OCI-LY3 (cell line): ENCODE data around the gene UBXN10.

Source experiments
- EZH2phosphoT487 ChIP-seq: fragments of 200-600 bp; shearing (Covaris generic); IDR thresholded peaks from 2 replicates; pipeline ENCODE4 v1.6.1; 2018; ENCODE audit warnings: antibody characterized with exemption, mixed run types, low read depth
- TF ChIP-seq, protein P1 (sequence below): fragments of 200-600, 300-600 bp; sonication (generic); IDR thresholded peaks from 2 replicates; pipeline ENCODE4 v1.5.1; 2014; ENCODE audit warnings: antibody characterized with exemption, low read length, low read depth

DNA sequence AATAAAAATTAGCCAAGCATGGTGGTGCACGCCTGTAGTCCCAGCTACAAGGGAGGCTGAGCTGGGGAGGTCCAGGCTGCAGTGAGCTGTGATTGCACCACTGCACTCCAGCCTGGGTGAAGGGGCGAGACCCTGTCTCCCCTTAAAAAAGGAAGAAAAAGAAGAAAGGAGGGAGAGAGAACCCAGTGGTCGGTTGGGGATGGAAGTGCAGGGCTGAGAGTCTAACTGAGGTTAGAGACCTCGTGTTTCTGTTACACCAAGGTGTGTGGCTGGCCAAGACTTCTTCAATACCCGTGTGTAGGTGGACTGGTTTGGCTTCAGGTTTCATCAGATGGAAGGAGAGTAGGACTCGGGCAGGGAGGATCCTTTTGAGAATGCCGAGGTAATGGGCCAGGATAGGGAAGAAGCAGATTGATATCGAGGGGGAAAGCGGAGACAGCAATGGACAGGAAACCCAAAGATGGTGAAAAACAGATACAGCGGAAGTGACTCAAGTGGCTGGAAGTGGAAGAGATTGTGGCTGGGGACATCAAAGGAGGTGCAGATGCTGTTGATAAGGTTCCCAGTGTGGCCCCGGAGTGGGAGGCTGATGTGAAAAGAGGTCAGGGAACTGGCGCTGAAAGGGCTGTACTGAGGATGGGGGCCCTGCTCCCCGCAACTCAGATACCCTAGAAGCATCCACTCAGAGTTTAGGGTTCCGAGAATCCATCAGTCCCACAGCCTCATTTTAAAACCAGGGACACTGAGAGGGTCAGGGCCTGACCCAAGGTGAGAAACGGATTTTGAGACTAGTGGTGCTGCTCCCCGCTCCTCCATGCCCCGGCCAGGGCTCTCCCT is 681 bp upstream of the UBXN10 start:
- TF ChIP-seq, protein P1, sequence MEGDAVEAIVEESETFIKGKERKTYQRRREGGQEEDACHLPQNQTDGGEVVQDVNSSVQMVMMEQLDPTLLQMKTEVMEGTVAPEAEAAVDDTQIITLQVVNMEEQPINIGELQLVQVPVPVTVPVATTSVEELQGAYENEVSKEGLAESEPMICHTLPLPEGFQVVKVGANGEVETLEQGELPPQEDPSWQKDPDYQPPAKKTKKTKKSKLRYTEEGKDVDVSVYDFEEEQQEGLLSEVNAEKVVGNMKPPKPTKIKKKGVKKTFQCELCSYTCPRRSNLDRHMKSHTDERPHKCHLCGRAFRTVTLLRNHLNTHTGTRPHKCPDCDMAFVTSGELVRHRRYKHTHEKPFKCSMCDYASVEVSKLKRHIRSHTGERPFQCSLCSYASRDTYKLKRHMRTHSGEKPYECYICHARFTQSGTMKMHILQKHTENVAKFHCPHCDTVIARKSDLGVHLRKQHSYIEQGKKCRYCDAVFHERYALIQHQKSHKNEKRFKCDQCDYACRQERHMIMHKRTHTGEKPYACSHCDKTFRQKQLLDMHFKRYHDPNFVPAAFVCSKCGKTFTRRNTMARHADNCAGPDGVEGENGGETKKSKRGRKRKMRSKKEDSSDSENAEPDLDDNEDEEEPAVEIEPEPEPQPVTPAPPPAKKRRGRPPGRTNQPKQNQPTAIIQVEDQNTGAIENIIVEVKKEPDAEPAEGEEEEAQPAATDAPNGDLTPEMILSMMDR = no peak
- TF ChIP-seq EZH2phosphoT487 = no peak
